Endothelial cell (in vitro differentiated cells): ENCODE measurements around the gene SMC3. TPM values are rescaled to one million over a fixed set of nuclear protein-coding genes. Genes with fewer than 3 reads are reported as not detected.
"Not testable (repeated sequence)": the region's sequence is repeated elsewhere in the genome, so short reads cannot be mapped to it uniquely, and the experiment has no call there.

Source experiments
- DNase-seq: peaks from one replicate; pipeline ENCODE4 v3.0.0; 2021; ENCODE audit warnings: low spot score
- H3K27ac Mint-ChIP-seq: one replicate; pipeline ENCODE4 v1.8.0; 2021; ENCODE audit warnings: mixed read lengths, inconsistent platforms; ENCODE audit not compliant: unreplicated experiment
- H3K27me3 Mint-ChIP-seq: one replicate; pipeline ENCODE4 v1.8.0; 2021; ENCODE audit warnings: mild to moderate bottlenecking, moderate library complexity, mixed read lengths, inconsistent platforms; ENCODE audit not compliant: unreplicated experiment
- H3K36me3 Mint-ChIP-seq: one replicate; pipeline ENCODE4 v1.8.0; 2021; ENCODE audit warnings: mild to moderate bottlenecking, low read depth, mixed read lengths, inconsistent platforms; ENCODE audit not compliant: unreplicated experiment
- H3K4me1 Mint-ChIP-seq: one replicate; pipeline ENCODE4 v1.8.0; 2021; ENCODE audit warnings: mild to moderate bottlenecking, mixed read lengths, inconsistent platforms; ENCODE audit not compliant: unreplicated experiment
- H3K4me3 Mint-ChIP-seq: one replicate; pipeline ENCODE4 v1.8.0; 2021; ENCODE audit warnings: mild to moderate bottlenecking, mixed read lengths, inconsistent platforms; ENCODE audit not compliant: unreplicated experiment
- H3K9me3 Mint-ChIP-seq: one replicate; pipeline ENCODE4 v1.8.0; 2021; ENCODE audit warnings: mixed read lengths, inconsistent platforms; ENCODE audit not compliant: unreplicated experiment
- total RNA-seq: library from RNA; stranded (reverse); fragmentation: NEBNext Ultra II Directional; extraction: Animal tissue kit (Norgen Biotek cat#: 25700); gene quantifications from one replicate; pipeline ENCODE4 v1.2.1, GENCODE V29; 2021; ENCODE audit not compliant: unreplicated experiment
- TF ChIP-seq, protein P1 (sequence below): fragments of 200-600 bp; sonication (generic); IDR thresholded peaks from one replicate; pipeline ENCODE4 v1.5.0; 2021; ENCODE audit warnings: antibody characterized with exemption; ENCODE audit not compliant: unreplicated experiment

The SMC3 gene
- total RNA-seq, 1 donor from 2014 or later: 36.2 TPM

DNA sequence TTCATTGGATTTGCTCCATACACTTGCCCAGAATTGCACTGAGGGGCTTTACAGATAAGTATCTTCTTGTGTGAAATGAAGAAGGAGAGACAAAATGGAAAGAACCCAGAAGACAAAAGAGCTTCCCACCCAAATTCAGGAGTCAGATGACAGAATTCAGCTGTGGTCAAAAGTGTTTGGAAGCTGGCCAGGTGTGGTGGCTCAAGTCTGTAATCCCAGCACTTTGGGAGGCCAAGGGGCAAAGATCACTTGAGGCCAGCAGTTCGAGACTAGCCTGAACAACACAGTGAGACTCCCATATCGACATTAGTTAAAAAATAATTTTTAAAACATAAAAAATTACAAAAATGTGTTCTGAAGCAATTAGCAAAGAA is 42.6 kb upstream of the SMC3 start:
- peak overlapping the region; percentile 0 for H3K4me3 Mint-ChIP-seq
- H3K9me3 Mint-ChIP-seq: no peaks in the 10 kb centered on the region
- TF ChIP-seq, protein P1, sequence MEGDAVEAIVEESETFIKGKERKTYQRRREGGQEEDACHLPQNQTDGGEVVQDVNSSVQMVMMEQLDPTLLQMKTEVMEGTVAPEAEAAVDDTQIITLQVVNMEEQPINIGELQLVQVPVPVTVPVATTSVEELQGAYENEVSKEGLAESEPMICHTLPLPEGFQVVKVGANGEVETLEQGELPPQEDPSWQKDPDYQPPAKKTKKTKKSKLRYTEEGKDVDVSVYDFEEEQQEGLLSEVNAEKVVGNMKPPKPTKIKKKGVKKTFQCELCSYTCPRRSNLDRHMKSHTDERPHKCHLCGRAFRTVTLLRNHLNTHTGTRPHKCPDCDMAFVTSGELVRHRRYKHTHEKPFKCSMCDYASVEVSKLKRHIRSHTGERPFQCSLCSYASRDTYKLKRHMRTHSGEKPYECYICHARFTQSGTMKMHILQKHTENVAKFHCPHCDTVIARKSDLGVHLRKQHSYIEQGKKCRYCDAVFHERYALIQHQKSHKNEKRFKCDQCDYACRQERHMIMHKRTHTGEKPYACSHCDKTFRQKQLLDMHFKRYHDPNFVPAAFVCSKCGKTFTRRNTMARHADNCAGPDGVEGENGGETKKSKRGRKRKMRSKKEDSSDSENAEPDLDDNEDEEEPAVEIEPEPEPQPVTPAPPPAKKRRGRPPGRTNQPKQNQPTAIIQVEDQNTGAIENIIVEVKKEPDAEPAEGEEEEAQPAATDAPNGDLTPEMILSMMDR: no peak
- H3K4me1 Mint-ChIP-seq: peaks cover 44% of the 10 kb centered on the region
- no peaks in the 10 kb centered on the region for H3K36me3 Mint-ChIP-seq
- peaks cover 3% of the 10 kb centered on the region for H3K27me3 Mint-ChIP-seq
- no peak overlapping the region for H3K27ac Mint-ChIP-seq
- no peak for DNase-seq

DNA sequence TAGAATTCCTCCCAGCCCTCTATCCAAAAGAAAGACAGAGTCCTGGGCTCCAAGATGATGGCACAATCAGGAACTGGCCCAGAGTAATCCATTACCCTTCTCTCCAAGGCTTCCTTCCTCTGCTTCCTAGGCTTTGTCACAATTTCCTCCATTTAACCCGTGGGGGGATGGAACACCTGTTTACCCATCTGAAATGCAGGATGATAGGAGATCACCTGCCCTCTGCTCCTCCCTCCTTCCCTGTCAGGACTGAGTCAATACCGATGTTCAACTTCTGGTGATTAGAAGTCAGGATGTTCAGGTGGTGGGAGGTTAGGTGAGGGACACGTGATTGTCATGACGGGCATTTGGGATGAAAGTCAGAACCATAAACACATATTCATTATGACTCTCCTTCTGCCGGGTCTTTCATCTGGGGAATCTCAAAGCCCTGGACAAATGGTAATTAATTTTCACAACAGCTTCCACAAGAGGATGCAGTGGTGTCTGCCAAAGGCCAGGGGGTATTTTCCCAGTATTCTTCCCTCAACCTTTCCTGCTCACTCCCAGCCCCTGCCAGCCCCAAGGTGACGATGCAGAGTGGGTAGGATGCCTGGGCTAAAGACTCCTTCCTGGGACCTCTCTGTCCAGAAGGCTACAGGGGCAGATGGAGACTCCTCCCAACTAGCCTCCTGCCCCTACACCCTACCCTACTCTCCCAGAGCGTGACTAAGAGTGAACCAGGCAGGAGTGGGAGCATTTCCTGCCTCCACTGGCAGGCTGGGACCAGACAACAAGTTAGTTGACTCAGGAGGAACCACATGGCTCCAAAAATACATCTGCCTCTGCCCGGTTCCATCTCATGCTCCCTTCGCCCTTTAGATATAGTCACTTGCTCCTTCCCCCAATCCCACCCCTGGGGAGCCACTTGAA is 41.9 kb upstream of the SMC3 start:
- Mint-ChIP-seq H3K9me3 (no peaks in the 10 kb centered on the region), H3K4me3 (no peak overlapping the region), H3K36me3 (no peaks in the 10 kb centered on the region), H3K27me3 (peaks cover 5% of the 10 kb centered on the region), H3K4me1 (peaks cover 44% of the 10 kb centered on the region), H3K27ac (no peak overlapping the region)
- DNase-seq: no peak
- TF ChIP-seq, protein P1: no peak

DNA sequence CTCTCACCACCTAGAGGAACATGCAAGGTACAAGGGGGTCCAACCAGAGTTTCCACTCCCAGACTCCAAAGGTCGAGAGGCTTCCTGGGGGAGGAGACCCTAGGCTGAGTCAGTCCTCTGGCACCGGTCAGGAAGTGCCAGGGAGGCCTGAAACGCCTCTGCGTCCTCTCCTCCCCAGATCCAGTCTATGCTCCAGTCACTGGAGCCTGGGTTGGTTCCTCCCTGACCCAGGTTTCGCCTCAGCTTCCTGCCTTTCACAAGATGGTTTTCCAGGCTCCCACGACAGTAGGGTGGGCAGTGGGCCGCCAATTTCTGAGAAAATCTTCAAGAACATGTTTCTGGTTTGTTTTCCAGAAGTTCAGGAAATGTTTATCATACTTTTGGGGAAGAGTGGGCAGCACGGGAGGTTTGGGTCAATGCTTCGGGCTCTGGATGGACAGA is 39.7 kb upstream of the SMC3 start:
- H3K27me3 Mint-ChIP-seq: peaks cover 3% of the 10 kb centered on the region
- H3K27ac Mint-ChIP-seq: peak overlapping the region; percentile 21
- no peaks in the 10 kb centered on the region for H3K36me3 Mint-ChIP-seq
- H3K4me3 Mint-ChIP-seq: no peak overlapping the region
- no peak for DNase-seq
- TF ChIP-seq, protein P1: no peak
- H3K4me1 Mint-ChIP-seq: peaks cover 44% of the 10 kb centered on the region
- no peaks in the 10 kb centered on the region for H3K9me3 Mint-ChIP-seq

DNA sequence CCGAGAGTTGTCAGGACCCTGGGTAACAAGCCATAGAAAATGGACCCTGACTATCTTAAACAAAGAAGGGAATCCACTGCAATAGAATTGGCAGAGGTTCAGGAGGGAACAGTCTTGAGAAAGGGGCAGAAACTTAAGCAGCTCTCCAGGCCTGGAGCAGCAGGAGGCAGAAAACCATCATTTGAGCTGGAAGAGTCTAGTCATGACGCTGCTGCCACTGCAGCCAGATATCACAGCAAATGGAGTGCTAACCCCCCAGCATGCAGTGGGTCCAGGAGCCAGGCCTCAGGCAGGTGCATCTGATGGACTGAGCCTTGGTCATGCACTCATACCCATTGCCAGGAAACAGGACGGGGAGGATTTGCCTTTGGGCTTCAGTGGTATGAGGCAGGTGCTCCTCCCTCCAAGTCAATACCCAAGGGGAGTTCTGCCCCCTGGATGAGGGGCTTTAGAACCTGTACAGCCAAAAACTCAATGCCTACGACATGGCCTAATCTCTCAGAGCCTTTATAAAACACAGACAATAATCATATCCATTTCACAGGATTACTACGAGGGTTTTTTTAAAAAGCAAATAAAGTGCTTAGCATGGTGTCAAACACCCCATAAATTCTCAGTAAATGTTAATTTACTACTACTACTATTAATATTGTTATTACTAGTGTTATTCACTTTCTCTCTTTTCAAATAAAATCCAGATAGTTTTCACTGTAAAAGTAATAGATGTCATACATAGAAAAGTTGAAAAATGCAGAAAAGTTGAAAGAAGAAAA is 39.1 kb upstream of the SMC3 start:
- TF ChIP-seq, protein P1: no peak
- H3K36me3 Mint-ChIP-seq: no peaks in the 10 kb centered on the region
- no peaks in the 10 kb centered on the region for H3K9me3 Mint-ChIP-seq
- DNase-seq: no peak
- H3K4me3 Mint-ChIP-seq: no peak overlapping the region
- peak overlapping the region; percentile 21 for H3K27ac Mint-ChIP-seq
- peaks cover 46% of the 10 kb centered on the region for H3K4me1 Mint-ChIP-seq
- H3K27me3 Mint-ChIP-seq: peaks cover 3% of the 10 kb centered on the region

DNA sequence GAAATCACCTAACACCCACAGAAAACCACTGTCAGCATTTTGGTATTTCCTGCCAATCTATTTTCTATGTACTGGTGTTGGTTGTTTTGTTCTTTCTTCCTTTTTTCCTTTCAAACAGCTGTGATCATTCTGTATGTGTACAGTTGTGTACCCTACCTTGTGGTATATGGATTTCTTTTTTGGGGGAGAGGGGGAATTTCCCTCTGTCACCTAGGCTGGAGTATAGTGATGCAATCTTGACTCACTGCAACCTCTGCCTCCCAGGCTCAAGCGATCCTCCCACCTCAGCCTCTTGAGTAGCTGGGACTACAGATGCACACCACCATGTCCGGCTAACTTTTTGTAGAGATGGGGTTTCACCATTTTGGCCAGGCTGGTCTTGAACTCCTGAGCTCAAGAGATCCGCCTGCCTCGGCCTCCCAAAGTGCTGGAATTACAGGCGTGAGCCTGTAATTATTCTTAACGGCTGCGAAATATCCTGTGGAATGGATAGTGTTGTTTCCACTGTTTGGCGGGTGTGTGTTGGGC is 38.4 kb upstream of the SMC3 start:
- Mint-ChIP-seq H3K27ac (peak overlapping the region; percentile 48), H3K4me1 (peaks cover 42% of the 10 kb centered on the region)
- H3K4me3 Mint-ChIP-seq, H3K27me3 Mint-ChIP-seq, H3K9me3 Mint-ChIP-seq, DNase-seq, H3K36me3 Mint-ChIP-seq: not testable (repeated sequence)
